ENCODE results near the gene MPZL1. TPM values are rescaled to one million over a fixed set of nuclear protein-coding genes. Genes with fewer than 3 reads are reported as not detected.

MPZL1 gene
- total RNA-seq, 2 experiments from 2014 or later = 12.5 to 14.1 TPM

- no peak for DNase-seq
- ChIA-PET CTCF (interaction anchor here (0.9 to 1.2 kb wide), 3 partner anchors 14 to 101 kb away, joined by 3 to 4 read pairs (median 3); no protein-coding TSS in a partner anchor), POLR2A (no interaction called here)
- Mint-ChIP-seq H3K4me3 (no peak overlapping the region), H3K27me3 (no peaks in the 10 kb centered on the region), H3K36me3 (ENCODE audit: low read depth) (peaks cover 78% of the 10 kb centered on the region), H3K4me1 (no peaks in the 10 kb centered on the region), H3K9me3 (no peaks in the 10 kb centered on the region), H3K27ac (no peak overlapping the region)
Observed at GRCh38 chr1:167701510-167701909, 20.3 kb upstream of the MPZL1 start.

DNA sequence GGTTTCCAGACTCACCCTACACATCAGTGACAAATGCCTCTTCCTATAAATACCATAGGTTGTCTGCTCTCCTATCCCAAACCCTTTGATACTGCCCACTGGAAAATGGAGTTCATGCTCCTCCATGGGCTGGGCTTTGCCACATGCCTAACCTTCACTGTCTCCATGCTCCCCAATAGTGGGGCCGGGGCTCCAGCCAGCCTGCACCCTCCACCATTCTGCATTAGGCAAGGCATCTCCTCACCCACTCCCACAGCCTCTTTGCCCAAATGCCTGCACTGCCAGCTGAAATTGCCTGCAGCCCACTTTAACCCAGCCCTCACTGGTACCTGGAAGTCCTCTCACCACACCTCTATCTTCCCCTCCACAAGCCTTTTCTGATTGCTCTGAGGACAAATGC, 18.2 kb upstream of the MPZL1 start:
- Mint-ChIP-seq H3K9me3 (no peaks in the 10 kb centered on the region), H3K4me3 (no peak overlapping the region), H3K4me1 (peaks cover under 1% of the 10 kb centered on the region), H3K27me3 (no peaks in the 10 kb centered on the region), H3K36me3 (ENCODE audit: low read depth) (peaks cover 71% of the 10 kb centered on the region), H3K27ac (no peak overlapping the region)
- DNase-seq = no peak
- POLR2A ChIA-PET = no interaction called here
- CTCF ChIA-PET = interaction anchor here (2.0 kb wide), 1 partner anchor 12 kb away, joined by 7 read pairs; no protein-coding TSS in a partner anchor

DNA sequence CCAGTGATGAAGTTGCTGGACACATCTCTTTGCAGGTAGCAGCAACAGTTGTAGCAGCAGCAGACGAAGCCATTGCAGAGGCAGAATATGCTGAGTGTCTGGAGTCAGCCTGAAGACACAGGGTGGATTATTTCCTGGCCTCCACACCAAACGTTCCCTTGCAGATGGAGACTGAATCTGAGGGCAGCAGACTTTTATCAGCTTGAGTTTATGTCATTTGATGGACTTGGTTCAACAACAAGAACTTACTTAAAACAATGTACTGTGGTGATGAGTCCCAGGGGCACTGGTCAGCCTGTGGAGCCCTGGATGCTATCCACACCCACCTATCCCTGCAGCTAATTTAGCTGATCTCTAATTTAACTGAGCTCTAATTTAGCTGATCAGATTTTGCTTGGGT, 17.1 kb upstream of the MPZL1 start:
- ChIA-PET POLR2A (no interaction called here), CTCF (interaction anchor here (0.6 to 2.2 kb wide), 5 partner anchors 9 to 149 kb away, joined by 3 to 10 read pairs (median 4); no protein-coding TSS in a partner anchor)
- Mint-ChIP-seq H3K4me3 (no peak overlapping the region), H3K27ac (no peak overlapping the region), H3K27me3 (no peaks in the 10 kb centered on the region), H3K36me3 (ENCODE audit: low read depth) (peaks cover 62% of the 10 kb centered on the region), H3K9me3 (no peaks in the 10 kb centered on the region), H3K4me1 (peaks cover 7% of the 10 kb centered on the region)
- DNase-seq = no peak

DNA sequence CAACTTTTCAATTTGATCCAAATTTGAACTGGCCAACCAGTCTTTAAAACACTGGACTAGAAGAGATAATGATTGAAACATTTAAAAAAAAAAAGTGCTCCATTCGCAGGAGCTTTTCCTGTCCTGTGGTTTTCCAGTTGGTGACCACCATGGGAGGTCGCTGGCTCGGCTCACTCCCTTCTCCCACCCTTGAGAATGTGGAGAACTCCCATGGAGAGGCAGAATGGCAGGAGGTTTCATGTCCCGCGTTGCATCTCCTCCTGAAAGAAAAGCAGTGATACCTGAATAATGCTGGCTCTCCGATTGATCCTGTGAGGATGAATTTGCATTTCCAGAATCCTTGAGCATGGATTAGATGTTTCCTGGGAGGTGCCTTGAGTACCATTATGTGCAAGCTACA, 16.5 kb upstream of the MPZL1 start:
- H3K4me3 Mint-ChIP-seq = no peak overlapping the region
- H3K27ac Mint-ChIP-seq = no peak overlapping the region
- H3K36me3 Mint-ChIP-seq (ENCODE audit: low read depth) = peaks cover 57% of the 10 kb centered on the region
- H3K4me1 Mint-ChIP-seq = peaks cover 7% of the 10 kb centered on the region
- no peak for DNase-seq
- no peaks in the 10 kb centered on the region for H3K9me3 Mint-ChIP-seq
- no peaks in the 10 kb centered on the region for H3K27me3 Mint-ChIP-seq
- CTCF ChIA-PET = interaction anchor here (0.6 to 2.2 kb wide), 6 partner anchors 8 to 150 kb away, joined by 3 to 10 read pairs (median 3); no protein-coding TSS in a partner anchor
- POLR2A ChIA-PET = interaction anchor here (0.6 kb wide), 1 partner anchor 240 kb away, joined by 8 read pairs; no protein-coding TSS in a partner anchor

- no peak for DNase-seq
- Mint-ChIP-seq H3K4me3 (no peak overlapping the region), H3K27me3 (no peaks in the 10 kb centered on the region), H3K9me3 (no peaks in the 10 kb centered on the region), H3K36me3 (ENCODE audit: low read depth) (peaks cover 56% of the 10 kb centered on the region), H3K4me1 (peaks cover 7% of the 10 kb centered on the region), H3K27ac (no peak overlapping the region)
- ChIA-PET CTCF (interaction anchor here (1.2 to 1.3 kb wide), 2 partner anchors 9 to 106 kb away, joined by 3 read pairs; no protein-coding TSS in a partner anchor), POLR2A (no interaction called here)
Observed at GRCh38 chr1:167706363-167706762, 15.4 kb upstream of the MPZL1 start.

DNA sequence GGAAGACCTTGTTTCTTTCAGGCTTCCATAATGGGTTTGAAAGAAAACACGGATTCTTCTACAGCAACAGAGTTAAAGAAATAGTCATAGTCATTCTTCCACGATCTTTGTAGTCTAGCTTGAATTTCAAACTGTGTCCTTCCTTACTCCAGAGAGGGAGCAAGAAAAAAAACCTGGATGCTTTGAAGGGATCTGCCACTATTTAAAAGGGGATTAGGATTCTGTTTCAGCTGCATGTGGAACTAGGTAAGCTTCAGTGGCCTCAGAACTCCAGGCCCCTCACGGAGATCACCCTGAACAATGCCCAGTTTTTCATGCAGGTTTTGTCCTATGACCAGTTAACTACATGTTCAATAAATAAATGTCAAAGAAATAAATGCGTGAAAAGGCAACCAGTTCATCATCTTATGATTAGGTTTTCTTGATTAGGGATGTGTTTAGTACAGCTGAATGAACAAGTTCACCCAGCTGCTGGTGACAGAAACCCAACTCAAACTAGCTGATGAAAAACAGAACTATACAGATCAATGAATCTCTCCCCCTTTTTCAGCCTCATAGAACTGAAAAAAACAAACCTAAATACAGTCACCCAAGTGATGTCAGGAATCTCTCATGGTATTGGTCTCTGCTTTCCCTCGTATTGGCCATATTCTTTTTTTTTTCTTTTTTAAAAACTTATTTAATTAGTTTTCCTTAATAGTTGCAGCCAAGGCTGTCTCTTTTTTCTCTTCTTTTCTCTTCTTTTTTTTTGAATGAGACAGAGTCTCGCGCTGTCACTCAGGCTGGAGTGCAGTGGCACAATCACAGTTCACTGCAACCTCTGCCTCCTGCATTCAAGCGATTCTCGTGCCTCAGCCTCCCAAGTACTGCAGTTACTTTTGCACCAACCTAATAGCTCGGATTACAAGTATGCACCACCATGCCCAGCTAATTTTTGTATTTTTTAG, 14.6 kb upstream of the MPZL1 start:
- peaks cover 7% of the 10 kb centered on the region for H3K4me1 Mint-ChIP-seq
- POLR2A ChIA-PET = no interaction called here
- CTCF ChIA-PET = interaction anchor here (0.5 to 2.6 kb wide), 5 partner anchors 11 to 395 kb away, joined by 3 to 7 read pairs (median 6); no protein-coding TSS in a partner anchor
- no peaks in the 10 kb centered on the region for H3K9me3 Mint-ChIP-seq
- H3K27me3 Mint-ChIP-seq = peaks cover 3% of the 10 kb centered on the region
- peaks cover 47% of the 10 kb centered on the region for H3K36me3 Mint-ChIP-seq (ENCODE audit: low read depth)
- H3K4me3 Mint-ChIP-seq = no peak overlapping the region
- DNase-seq = no peak
- no peak overlapping the region for H3K27ac Mint-ChIP-seq

DNA sequence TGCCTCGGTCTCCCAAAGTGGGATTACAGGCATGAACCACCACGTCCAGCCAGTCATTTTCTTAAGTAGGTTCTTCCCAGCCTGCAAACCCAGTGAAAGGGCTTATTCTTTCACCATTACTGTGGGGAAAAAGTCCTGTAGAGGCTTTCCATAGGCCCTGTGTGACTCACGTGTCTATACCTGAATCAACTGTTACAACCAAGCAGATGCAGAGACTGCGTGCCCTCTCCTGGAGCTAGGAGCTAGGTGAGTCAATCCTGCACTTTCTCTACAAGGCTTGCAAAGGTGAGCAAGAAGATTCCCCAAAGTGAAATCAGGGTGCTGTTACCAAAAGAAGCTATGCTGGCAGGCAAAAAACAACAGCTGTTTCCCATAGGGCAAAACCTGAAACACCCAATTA, 13.8 kb upstream of the MPZL1 start:
- Mint-ChIP-seq H3K27ac (peak overlapping the region; percentile 16), H3K9me3 (no peaks in the 10 kb centered on the region), H3K4me1 (peaks cover 13% of the 10 kb centered on the region), H3K27me3 (peaks cover 3% of the 10 kb centered on the region), H3K4me3 (no peak overlapping the region), H3K36me3 (ENCODE audit: low read depth) (peaks cover 45% of the 10 kb centered on the region)
- DNase-seq = no peak
- POLR2A ChIA-PET = no interaction called here
- CTCF ChIA-PET = interaction anchor here (0.7 to 2.6 kb wide), 4 partner anchors 10 to 394 kb away, joined by 3 to 7 read pairs (median 5); no protein-coding TSS in a partner anchor

DNA sequence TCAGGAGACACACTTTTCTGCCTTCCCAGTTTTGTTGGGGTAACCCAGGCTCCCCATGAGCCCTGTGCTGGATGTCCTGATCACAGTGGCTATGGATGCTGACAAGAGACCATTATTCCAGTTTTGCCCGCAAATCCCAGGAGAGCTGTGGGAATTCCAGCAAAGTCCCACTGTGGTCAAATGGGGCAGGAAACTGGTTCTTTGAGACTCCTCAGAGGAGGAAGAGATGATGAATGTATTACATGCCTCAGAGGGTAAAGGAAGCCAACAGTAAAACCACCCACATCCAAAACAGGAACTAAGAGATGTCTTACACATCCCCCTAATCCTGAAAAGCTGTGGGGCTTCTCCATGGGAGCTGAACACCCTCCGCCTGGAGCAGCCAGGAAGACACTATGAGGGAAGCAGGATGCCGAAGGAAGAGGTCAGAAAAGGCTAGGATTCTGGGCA, 12.8 kb upstream of the MPZL1 start:
- Mint-ChIP-seq H3K4me1 (peaks cover 23% of the 10 kb centered on the region), H3K9me3 (no peaks in the 10 kb centered on the region), H3K36me3 (ENCODE audit: low read depth) (peaks cover 35% of the 10 kb centered on the region), H3K27me3 (peaks cover 3% of the 10 kb centered on the region), H3K27ac (no peak overlapping the region), H3K4me3 (no peak overlapping the region)
- ChIA-PET CTCF (interaction anchor here (0.6 to 2.6 kb wide), 4 partner anchors 9 to 109 kb away, joined by 3 to 7 read pairs (median 4); no protein-coding TSS in a partner anchor), POLR2A (no interaction called here)
- no peak for DNase-seq

GRCh38 chr1:167710836-167711235, 10.9 kb upstream of the MPZL1 start:
- ChIA-PET CTCF (no interaction called here), POLR2A (no interaction called here)
- Mint-ChIP-seq H3K27me3 (peaks cover 6% of the 10 kb centered on the region), H3K27ac (no peak overlapping the region), H3K4me3 (no peak overlapping the region), H3K4me1 (peaks cover 31% of the 10 kb centered on the region), H3K9me3 (no peaks in the 10 kb centered on the region), H3K36me3 (ENCODE audit: low read depth) (peaks cover 19% of the 10 kb centered on the region)
- no peak for DNase-seq

DNA sequence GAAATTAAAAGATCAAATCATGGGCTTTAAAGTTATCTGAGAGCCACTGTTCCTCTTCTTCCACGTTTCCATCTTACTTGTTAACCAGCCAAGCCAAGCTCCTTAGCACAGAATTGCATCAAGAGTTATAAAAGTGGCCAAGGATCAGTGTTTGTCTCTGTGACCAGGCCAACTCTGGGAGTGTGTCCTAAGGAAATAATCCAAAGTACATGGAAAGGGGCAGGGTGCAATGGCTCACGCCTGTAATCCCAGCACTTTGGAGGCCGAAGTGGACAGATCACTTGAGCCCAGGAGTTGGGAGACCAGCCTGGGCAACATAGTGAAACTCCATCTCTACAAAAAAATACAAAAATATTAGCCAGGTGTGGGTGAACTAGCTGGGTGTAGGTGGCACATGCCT, 10.0 kb upstream of the MPZL1 start:
- no peak overlapping the region for H3K27ac Mint-ChIP-seq
- peaks cover 6% of the 10 kb centered on the region for H3K27me3 Mint-ChIP-seq
- POLR2A ChIA-PET = no interaction called here
- H3K9me3 Mint-ChIP-seq = no peaks in the 10 kb centered on the region
- no peak for DNase-seq
- H3K36me3 Mint-ChIP-seq (ENCODE audit: low read depth) = peaks cover 13% of the 10 kb centered on the region
- CTCF ChIA-PET = no interaction called here
- H3K4me3 Mint-ChIP-seq = no peak overlapping the region
- H3K4me1 Mint-ChIP-seq = peaks cover 32% of the 10 kb centered on the region

DNA sequence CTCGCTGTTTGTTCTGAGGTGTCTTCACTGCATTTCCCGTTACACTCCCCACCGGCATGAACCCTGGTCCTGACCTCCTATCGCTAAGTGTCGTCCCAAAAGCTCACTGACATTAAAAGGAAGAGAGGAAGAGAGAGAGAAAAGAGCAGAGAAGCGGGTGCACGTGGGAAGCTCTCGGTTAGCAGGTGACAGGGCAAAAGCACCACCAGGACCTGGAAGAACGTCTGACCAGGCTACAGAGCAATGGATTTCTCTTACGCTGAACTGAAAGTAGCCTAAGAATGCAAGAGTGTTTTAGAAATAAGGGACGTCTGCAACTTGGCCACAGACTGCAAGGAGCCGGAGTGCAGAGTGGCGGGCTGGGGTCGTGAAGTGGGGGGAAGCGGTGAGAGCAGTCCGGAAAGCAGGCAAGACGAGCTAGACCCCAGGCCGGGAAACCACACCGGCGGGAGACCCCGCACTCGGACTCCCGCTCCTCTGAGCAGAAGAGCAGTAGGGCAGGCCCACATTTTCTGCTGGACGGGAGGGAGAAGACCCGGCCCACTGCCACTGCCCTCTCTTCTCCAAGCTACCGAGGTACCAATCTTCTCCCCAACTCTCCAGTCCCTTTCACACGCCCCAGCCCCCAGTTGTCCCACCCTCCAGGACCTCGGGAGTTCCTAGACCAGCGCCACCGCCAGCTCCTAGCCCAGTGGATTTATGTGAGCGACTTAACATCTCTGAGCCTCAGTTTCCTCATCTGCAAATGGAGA, 8.3 kb upstream of the MPZL1 start:
- peak overlapping the region; percentile 81 for H3K4me3 Mint-ChIP-seq
- no peaks in the 10 kb centered on the region for H3K9me3 Mint-ChIP-seq
- H3K36me3 Mint-ChIP-seq (ENCODE audit: low read depth) = peaks cover 2% of the 10 kb centered on the region
- POLR2A ChIA-PET = interaction anchor here (0.6 kb wide), 1 partner anchor 611 kb away, joined by 3 read pairs; no protein-coding TSS in a partner anchor
- CTCF ChIA-PET = interaction anchor here (0.6 to 2.5 kb wide), 6 partner anchors 9 to 485 kb away, joined by 3 to 9 read pairs (median 4); no protein-coding TSS in a partner anchor
- H3K4me1 Mint-ChIP-seq = peaks cover 44% of the 10 kb centered on the region
- DNase-seq = peak; percentile 14
- peak overlapping the region; percentile 86 for H3K27ac Mint-ChIP-seq
- peaks cover 6% of the 10 kb centered on the region for H3K27me3 Mint-ChIP-seq

GRCh38 chr1:167714098-167714438, 7.7 kb upstream of the MPZL1 start:
- Mint-ChIP-seq H3K9me3 (no peaks in the 10 kb centered on the region), H3K4me1 (peaks cover 41% of the 10 kb centered on the region)
- CTCF ChIA-PET = interaction anchor here (1.2 to 2.5 kb wide), 8 partner anchors 9 to 113 kb away, joined by 3 to 9 read pairs (median 5); no protein-coding TSS in a partner anchor

More at GRCh38 chr1:167714098-167714438, 7.7 kb upstream of the MPZL1 start:
- POLR2A ChIA-PET = no interaction called here
- DNase-seq = no peak
- Mint-ChIP-seq H3K27me3 (peaks cover 6% of the 10 kb centered on the region), H3K27ac (peak overlapping the region; percentile 86), H3K4me3 (peak overlapping the region; percentile 81), H3K36me3 (ENCODE audit: low read depth) (peaks cover 2% of the 10 kb centered on the region)

All from activated CD4-positive, alpha-beta T cell treated with anti-CD3 and anti-CD28 coated beads, Interleukin-2, amount 10 ng/mL, durations not matched to agents 7 days and 5 days (primary cell).